Measurements from ENCODE around the gene S100A10.

Gene S100A10

GRCh38 chr1:152009691-152010090 lies 16.0 kb upstream of the S100A10 start:
- no peak for DNase-seq

- DNase-seq, result no peak
Observed at GRCh38 chr1:152007047-152007446, 13.4 kb upstream of the S100A10 start.

DNA sequence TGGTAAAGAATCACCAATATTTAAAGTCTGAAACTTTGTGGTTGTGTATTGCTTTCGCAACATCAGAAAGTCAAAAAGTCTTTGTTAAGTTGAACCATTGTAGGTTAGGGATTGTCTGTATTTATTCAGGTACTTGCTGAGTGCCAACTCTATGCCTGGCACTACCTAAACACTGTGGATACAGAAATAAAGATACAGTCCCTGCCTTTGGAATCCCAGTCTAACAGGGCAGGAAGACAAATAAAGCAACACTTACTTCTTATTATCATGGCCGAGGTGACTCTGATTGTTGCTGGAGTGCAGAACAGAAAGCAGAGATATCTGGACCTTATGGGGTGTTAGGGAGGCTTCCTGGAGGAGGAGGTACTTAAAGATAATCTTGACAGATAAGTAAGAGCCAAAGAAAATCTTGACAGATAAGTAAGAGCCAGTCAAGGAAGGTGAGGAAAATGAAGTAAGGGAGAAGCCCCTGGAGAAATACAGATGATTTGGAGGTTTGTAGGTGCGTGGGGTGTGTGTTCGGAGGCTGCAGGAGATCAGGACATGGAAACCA lies 11.8 kb upstream of the S100A10 start:
- no peak for DNase-seq

DNA sequence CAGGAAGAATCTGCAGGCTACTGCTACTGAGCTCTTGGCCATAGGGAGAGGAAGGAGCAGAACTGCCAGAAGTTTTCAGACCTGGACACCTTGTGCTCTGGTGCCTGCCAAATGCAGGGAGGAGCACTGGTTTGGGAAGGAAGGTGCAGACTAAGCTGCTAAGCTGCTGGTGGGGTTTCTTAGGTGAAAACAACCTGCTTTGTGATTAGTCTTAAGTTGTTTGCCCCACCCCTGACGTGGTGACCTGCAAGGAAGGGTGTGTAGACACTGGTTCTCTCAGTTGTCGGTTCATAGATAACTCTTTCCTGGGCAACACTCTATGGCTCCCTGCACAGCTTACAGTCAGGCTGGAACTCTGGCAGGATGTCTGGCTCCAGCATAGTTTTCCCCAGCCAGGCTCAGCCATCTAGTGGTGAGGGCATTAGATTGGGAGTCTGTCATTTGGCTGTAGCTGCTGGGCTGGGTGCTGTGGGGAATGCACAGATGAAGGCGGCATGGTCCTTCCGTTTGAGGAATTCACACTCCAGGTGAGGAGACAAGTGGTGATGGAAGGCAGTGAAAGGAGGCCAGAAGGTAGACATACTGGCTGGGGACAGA lies 10.3 kb upstream of the S100A10 start:
- no peak for DNase-seq

DNA sequence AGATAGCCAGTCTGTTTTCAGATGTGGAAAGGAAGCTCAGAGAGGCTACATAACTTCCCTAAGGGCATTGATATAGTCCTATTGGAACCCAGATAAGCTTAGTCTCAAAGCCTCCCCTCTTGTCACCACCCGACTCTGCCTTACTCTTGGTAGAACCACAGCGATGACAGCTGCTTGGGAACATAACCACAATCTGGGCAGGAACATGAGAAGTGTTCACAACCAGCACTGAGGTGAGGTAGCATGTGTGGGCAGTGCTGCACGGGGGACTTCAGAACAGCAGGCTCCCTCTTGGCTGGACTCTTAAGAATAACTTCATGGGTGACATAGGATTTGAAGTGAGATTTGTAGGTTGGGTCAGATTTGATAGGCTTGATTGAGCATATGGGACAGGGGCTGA lies 9.3 kb upstream of the S100A10 start:
- DNase-seq, result no peak

DNA sequence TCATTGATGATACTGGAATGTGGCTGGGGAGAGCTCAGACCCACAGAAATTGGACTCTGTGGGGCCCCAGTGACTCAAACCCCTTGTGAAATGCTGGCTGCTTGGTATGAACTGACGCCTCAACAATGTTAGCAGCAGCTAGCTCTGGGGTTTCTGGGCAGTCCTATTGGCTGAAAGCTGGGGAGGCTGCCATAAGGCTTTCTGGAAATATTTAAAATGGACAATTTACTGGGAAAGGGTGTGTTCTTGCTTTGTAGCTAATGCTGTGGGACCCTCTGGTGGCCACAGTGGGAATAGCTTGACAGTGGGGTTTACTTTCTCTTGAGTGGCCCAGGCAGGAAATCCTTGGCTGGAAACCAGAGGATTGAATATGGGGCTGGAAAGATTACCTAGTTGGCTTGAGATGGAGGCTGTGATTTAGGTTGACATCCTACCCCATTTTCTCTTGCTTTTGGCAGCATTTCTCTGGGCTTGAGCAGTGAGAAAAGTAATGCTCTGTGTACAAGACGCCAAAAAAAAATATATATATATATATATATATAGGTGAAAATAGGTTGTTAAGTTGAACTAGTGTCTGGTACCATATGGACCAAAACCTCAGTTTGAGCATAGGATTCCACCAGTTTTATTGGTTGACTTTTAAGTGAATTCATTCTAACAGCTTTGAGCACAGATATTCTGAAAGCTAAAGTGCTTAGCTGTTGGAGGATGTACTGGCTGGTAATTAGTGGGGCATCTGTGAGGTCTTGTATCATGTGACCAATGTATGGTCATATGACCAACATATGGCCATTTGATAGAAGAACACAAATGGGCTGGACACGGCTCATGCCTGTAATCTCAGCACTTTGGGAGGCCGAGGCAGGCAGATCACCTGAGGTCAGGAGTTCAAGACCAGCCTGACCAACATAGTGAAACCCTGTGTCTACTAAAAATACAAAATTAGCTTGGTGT lies 8.2 kb upstream of the S100A10 start:
- DNase-seq, result peak; percentile 74

- no peak for DNase-seq
Observed at GRCh38 chr1:152000964-152001630, 7.4 kb upstream of the S100A10 start.

GRCh38 chr1:151998611-151999362 lies 5.1 kb upstream of the S100A10 start:
- no peak for DNase-seq

DNA sequence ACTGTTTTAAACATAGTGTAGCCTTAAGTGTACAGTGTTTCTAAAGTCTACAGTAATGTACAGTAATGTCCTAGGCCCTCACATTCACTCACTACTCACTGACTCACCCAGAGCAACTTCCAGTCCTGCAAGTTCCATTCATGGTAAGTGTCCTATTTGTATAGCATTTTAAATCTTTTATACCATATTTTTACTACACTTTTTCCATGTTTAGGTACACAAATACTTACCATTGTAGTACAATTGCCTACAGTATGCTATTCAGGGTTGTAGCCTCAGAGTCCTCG lies 3.6 kb upstream of the S100A10 start:
- no peak for DNase-seq

GRCh38 chr1:151995774-151996173 lies 2.1 kb upstream of the S100A10 start:
- DNase-seq, result no peak

DNA sequence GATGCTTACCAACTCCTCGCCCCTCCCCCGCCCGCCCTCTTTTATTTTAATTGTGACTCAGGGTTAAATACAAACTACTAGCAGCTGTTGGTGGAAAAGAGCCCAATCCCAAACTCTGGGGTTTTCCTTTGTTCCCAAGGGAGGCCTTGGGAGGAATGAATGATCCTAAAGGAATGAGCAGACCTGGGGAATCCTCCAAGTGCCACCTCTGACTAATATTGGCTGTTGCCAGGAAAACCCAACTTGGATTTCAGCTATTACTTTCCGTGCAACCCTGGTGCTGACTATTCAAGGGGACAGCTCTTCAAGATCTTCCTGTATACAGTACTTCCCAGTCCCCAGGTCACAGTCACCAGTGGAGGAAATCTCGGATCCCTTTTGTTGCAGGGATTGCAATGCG lies 1.3 kb upstream of the S100A10 start:
- no peak for DNase-seq

DNA sequence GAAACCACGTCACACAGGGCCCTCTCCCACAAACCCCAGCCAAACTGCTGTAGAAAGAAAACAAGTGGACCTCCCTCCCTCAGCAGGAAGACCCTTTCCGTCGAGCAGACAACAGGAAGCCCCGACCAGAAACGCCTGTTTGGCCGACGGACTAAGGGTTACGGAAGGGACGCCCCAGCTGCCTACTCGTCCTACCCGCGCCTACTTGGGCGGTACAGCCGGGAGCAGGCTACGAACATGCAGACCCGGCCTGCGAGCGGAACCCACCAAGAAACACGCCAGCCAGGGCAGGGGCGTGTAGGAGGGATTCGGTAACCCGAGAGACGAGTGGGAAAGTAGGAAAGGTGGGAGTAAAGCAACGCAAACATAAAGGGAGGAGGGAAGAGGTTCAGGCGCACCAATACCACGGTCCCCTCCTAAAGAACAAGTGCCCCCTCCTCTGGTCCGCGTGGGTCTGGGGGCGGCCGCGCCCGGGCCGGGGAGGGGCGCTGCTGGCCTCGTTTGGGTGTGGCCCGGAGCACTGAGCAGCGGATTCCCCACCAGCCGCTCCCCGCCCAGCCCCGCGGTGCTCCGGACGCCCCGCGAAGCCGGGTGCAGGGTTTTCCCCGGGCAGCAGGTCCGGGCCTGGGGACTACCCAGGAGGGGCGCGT lies 450 bp downstream of the S100A10 start:
- DNase-seq, result no peak

DNA sequence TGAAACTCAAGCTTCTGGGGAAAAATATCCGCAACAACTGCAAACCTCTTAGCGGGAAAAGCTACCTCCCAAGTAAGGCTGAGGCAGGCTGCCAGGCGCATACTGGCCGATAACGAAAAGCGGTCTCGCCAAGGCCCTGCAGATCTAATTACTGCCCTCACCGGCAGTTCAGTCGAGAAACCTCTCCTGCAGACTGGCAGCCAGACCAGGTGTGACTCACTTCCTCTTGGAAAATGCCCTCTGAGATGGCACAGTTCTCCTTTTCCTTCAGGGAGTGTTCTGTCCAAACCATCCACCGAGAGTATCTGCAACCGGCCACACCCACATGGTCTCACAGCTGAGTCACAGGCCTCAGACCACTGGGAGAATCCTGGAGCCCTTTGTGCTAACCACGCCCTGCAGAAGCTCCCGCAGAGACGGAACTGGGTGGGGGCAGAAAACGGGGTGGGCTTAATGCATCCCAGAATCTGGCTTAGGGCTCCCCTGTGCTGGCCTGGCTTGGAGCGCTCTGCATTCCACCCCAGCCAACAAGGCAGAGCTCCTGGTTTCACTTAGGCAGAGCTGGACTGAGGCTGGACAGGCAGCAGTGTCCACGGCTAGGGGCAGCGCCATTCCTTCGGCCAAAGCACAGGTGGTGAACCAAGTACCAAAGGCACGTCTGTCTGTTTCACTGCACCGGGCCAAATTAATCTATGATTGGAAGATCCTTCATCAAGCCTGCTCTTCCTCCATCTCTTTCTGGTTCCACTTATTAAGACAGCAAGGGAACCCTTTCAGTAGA lies 1.2 kb downstream of the S100A10 start:
- no peak for DNase-seq

DNA sequence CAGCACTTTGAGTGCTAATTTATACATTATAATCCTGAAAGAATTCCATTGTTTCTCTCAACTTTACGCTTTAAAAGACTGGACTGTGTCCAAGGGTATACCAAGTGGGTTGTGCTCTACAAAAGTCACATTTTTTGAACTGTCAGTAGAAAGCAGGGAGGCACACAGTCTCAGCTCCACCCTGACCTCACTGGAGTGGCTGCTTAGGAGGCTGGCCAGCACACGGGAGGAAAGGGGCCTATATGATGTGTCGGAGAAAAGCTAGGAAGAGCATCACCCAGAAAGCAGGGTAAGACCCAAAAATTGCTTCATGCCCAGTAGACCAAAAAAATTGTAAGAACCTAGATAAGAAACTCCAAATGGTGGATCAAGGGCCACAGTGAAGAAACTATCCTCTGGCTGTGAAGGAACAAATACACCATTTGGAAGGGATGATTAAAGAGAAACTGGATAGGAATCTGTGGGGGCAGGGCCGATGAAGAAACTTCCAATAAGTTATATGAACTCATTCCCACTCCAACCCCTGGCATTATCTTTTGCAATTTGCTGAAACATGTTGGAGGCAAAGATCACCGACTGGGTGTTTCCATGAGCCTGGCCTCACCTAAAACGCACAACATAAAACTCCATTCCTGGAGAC lies 1.9 kb downstream of the S100A10 start:
- DNase-seq, result no peak

GRCh38 chr1:151990856-151991198 lies 2.8 kb downstream of the S100A10 start:
- DNase-seq, result peak; percentile 79

- DNase-seq, result no peak
Observed at GRCh38 chr1:151990058-151990855, 3.4 kb downstream of the S100A10 start.

- DNase-seq, result no peak
Observed at GRCh38 chr1:151989211-151989862, 4.3 kb downstream of the S100A10 start.

GRCh38 chr1:151988405-151988923 lies 5.2 kb downstream of the S100A10 start:
- no peak for DNase-seq

GRCh38 chr1:151986501-151987190 lies 7.0 kb downstream of the S100A10 start:
- no peak for DNase-seq

Data from SHP77 treated with DMSO at 0.1 percent for 48 hours (cell line).